ENCODE data around the gene SERPINA1.
A peak's percentile ranks its signal among the peaks of the same experiment; 100 is the strongest.
"Not testable (repeated sequence)": the region's sequence is repeated elsewhere in the genome, so short reads cannot be mapped to it uniquely, and the experiment has no call there.

Gene SERPINA1

GRCh38 chr14:94368956-94369355 is 19.4 kb downstream of the SERPINA1 start:
- no peak for DNase-seq

DNA sequence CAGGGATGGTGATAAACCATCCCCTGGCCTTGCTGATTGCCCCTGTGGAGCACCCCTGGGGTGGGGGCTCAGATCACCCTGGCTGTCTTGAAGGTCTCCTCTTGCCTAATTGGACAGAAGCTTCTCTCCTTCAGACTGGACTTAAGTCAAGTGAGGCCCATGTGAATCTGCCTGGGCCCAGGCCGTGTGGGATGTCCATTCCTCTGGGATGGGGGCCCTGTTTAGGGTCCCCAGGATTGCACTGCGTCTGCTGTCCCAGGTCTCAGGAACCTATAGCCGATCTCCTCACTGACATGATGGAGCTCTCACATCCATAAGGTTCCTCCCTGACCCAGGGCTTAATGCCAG is 20.2 kb downstream of the SERPINA1 start:
- no peak for DNase-seq

GRCh38 chr14:94367347-94368242 is 20.8 kb downstream of the SERPINA1 start:
- DNase-seq = no peak

DNA sequence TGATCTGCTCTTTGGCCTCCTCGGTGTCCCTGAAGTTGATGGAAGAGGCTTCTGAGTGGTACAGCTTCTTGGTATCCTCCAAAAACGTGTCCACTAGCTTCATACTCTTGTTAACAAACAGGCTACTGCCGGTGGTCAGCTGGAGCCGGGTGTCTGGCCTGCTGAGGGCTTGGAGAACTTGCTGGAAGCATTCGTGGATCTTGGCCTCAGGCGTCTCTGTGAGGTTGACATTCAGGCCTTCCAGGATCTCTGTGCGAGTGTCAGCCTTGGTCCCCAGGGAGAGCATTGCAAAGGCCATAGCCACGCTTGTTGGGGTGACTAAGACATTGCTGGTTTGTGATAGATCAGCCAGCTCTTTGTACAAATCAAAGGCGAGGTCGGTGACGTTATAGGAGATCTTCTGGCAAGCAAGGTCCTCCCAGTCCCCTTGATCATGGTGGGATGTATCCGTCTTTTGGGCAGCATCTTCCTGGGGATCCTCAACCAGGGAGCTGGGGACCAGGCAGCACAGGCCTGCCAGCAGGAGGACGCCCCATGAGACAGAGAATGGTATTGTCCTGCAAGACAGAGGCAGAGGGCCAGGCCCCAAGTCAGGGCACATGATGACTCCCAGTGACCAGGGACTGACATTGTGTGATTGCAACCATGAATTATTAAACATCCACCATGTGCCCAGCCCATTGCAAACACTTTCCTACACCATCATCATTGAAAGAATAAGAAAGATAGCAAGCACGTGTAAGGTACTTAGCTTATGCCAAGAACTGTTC is 22.1 kb downstream of the SERPINA1 start, which contains the start of gene SERPINA2:
SERPINA2 (minus strand) TSS at position 553 of the 770 bp plus-strand sequence.
- DNase-seq = no peak

DNA sequence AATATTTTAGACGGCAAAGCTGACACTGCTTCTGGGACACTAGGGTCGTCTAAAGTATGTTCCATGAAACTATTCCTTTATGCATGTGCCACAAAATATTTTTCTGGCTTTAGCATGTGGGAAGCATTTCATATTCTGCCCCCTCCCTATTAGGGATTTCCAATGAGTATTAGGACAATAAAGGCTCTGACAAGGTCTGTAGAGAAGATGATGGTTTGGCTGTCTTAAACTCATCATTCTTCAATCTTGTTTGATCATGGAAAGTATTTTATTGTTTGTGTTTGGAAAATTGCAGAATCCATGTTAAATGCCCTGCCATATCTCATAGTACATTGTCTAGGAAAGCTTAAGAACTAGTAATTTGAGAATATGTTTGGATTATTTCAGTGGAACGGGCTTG is 22.8 kb downstream of the SERPINA1 start:
- no peak for DNase-seq

DNA sequence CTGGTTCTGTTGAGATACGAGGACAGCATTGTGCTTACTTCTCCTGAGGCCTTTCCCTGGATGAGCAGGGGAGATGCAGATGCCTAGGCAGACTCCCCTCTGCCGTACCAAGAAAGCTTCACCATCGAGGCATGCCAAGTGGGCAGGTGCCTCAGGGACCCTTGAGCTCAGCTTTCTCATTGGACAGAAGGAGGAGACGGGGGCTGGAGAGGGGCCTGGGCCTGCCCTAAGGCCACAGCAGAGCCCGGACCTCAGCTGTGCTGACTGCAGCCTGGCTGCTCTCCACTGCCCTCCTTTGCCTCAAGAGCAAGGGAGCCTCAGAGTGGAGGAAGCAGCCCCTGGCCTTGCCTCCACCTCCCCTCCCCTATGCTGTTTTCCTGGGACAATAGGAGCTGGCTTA is 23.4 kb downstream of the SERPINA1 start:
- no peak for DNase-seq

DNA sequence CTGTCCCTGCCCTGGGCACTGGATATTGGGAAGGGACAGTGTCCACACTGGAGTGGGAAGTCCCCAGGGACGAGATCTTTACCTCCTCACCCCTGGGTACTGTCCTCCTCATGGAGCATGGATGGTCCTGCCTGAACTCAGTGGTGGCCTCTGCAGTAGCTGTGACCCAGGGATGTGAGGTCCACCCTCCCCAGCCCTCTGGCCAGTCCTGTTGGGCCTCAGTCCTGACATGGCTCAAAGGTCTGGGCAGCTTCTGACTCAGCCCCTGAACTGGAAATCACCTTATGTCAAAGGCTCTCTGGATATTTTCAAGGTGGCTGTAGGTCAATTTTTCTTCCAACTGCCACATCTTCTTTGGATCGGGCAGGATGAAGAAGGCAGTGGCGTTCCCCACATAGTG is 24.4 kb downstream of the SERPINA1 start:
- DNase-seq = no peak

DNA sequence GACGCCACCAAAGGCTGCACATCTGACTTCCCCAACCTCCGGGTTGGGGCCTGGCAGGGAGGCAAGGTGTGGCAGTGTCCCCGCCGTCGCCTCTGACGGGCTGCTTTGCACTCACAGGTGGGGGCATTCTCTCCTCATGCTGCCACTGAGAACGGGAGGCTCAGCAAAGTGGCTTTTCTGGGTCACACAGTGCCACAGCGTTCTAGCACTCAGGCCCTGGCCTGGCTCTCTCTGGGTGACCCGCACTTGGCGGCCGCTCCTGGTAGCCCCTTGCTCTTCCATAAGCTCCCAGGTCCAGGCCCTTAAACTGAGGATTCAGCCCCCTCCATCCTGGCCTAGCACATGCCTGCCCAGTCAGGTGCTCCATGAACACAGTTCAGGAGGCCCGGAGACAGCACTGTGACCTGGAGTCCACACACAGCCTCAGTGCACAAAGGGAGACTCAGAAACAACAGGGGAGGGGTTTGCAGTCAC is 25.2 kb downstream of the SERPINA1 start:
- DNase-seq = no peak

DNA sequence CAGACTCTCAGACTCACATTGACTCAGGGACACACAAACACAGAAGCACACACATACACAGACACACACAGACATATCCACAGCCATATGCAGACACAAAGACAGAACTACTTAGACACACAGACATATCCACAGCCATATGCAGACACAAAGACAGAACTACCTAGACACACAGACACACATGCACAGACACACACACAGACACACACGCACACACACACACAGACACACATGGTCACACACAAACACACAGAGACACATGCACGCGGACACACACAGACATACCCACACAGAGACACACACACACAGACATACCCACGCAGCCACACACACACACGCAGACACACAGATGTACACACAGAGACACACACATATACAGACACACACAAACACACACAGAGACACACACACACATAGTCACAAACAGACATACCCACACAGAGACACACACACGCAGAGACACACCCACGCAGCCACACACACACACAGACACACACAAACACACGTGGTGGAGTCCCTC is 25.7 kb downstream of the SERPINA1 start:
- no peak for DNase-seq

- DNase-seq = no peak
These were observed 26.7 kb downstream of the SERPINA1 start for GRCh38 chr14:94361682-94362081.

- DNase-seq = no peak
These were observed 27.3 kb downstream of the SERPINA1 start for GRCh38 chr14:94360945-94361565.

DNA sequence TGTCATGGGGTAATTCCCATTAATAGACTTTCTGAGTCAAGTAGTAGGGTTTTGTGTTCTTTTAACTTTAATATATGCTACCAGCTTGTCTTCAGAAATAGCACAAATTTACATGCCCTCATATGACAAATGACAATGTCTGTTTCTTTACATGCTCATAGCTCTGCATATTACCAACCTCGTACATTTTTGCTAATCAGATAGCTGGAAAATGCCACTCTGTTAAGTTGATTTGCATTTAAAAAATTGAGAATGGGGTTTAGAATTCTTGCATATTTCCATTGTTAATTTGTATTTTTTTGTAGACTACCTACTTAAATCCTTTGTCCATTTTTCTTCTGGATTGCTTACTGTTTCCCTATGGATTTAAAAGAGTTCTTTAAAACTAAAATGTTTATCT is 31.2 kb downstream of the SERPINA1 start:
- DNase-seq = no peak

GRCh38 chr14:94356379-94357056 is 31.9 kb downstream of the SERPINA1 start:
- no peak for DNase-seq

DNA sequence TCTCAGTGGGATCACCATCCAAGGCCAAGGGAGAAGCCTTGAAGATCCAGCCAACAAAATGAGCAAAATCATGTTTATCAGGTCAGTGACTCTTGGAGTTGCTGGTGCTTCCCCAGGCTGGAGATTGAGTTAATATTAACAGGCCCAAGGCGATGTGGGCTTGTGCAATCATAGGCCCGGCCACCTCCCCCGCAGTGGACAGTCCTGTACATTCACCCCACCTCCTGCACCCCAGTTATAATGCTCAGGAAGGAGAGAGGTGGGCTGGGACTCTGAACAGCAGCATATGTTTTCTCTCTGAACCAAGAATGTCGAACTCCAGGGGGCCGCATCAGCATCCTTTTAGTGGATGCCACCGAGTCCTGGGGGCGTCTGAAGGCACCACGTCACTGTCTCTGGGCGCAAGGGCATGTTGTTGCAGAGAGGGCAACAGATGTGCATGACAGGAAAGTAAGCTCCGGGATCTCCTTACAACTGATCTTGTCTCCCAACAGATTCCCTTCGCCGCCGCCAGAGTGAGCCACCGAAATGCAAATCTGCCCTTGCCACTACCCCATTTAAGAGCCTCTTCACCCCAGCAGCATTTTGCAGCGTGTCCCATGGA is 33.1 kb downstream of the SERPINA1 start:
- DNase-seq = peak; percentile 4

GRCh38 chr14:94354638-94355185 is 33.7 kb downstream of the SERPINA1 start:
- no peak for DNase-seq

DNA sequence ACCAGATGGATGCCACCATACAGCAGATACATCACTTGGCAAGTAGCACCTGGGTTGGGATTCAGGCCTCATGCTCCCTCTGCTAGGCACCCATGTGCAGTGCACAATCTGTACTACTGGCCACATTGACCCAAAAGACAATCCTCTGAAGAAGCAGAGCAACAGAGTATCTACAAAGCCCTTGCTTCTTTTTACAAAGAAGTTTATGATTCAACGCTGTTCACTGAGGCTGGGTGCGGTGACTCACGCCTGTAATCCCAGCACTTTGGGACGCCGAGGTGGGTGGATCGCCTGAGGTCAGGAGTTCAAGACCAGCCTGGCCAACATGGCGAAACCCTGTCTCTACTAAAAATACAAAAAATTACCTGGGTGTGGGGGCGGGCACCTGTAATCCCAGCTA is 34.2 kb downstream of the SERPINA1 start:
- not testable (repeated sequence) for DNase-seq

DNA sequence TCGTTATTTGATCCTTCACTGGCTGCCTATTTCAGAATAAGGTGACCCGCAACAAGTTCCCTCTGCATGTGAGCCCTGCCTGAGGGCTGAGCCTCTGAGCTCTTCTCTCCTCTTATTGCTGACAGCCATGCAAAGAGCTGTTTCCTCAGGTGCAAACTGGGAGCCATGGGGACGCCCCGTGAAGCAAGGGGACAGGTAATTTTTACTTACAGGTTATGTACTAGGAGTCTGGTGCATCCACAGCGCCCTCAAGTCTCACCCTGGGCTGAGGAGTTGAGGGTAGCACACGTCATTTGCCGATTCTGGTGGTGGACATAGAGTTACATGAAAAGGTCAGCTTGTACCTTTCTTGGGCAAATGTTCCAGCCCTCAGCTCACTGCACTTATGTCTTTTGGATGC is 39.1 kb downstream of the SERPINA1 start:
- DNase-seq = no peak

DNA sequence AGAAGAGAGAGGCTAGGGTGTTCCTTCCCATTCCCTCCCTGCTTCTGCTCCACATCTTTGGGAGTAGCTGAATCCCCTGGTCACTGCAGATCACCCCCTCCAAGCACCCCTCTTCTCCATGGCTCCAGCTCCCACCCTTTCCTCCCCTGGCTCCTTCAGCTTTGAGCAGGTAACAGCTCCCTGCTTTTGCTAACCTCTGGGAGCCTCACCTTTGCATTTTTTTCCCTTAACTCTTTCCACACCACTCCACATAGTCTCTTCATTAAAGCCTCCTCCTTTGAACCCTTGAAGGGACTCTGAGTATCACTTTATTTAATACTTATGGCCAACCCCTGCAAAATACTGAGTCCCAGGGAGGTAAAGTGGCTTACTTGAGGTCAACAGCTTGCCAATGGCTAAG is 39.6 kb downstream of the SERPINA1 start:
- no peak for DNase-seq

GRCh38 chr14:94346841-94347240 is 41.6 kb downstream of the SERPINA1 start:
- no peak for DNase-seq

DNA sequence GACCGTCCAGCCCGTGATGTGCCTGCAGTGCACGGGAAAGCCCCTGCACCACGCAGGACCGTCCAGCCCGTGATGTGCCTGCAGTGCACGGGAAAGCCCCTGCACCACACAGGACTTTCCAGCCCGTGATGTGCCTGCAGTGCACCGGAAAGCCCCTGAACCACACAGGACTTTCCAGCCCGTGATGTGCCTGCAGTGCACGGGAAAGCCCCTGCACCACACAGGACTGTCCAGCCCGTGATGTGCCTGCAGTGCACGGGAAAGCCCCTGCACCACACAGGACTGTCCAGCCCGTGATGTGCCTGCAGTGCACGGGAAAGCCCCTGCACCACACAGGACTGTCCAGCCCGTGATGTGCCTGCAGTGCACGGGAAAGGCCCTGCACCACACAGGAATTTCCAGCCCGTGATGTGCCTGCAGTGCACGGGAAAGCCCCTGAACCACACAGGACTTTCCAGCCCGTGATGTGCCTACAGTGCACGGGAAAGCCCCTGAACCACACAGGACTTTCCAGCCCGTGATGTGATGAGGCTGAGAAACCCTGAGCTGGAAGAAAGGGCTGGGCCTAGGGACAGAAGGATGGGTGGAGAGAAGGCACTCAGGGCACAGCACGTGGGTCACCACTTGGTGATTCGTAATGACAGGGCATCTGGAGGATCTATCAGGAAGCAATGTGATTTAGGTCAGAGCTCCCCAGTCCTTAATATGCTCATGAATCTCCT is 42.2 kb downstream of the SERPINA1 start:
- not testable (repeated sequence) for DNase-seq
